ENCODE measurements around the gene IFT81.

- TF ChIP-seq CTCF (conservative IDR thresholded peaks at IDR 0.05; ENCODE audit: low read depth, low read length) (no peak), EZH2 (IDR thresholded peaks at IDR 0.05; ENCODE audit: borderline replicate concordance, low read depth, low read length, poor library complexity, severe bottlenecking) (no peak)
Measured at GRCh38 chr12:110258466-110258865, 134.3 kb downstream of the IFT81 start.
